Activated T-helper 1 cell treated with anti-CD3 and anti-CD28 coated beads, Interleukin-2, amount 50 U/mL, for 16 hours (primary cell): ENCODE results near the gene GPR150.
"Not testable (repeated sequence)": the region's sequence is repeated elsewhere in the genome, so short reads cannot be mapped to it uniquely, and the experiment has no call there.

Source experiments
- DNase-seq, 2 donors: peaks; one replicate each; pipeline ENCODE4 v3.0.0-alpha.2; 2020; ENCODE audit warnings: low read depth in 1 of 2, low spot score in 1 of 2

GPR150 gene

DNA sequence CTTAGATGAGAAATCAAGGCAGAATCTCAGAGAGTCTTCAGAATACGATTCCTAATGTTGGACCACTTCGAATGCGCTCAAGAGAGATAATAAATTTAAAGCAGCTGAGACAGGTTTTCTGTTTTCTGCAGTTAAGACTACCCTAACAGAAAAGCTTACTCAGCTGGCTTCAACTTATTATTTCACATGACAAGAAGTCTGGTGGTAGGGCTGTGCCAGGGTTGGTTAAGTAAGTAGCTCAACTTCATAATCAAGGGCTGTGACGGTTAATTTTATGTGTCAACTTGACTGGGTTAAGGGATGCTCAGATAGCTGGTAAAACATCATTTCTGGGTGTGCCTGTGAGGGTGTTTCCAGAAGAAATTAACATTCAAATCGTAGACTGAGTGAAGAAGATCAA, 3.8 kb downstream of the GPR150 start:
- no peak for DNase-seq

DNA sequence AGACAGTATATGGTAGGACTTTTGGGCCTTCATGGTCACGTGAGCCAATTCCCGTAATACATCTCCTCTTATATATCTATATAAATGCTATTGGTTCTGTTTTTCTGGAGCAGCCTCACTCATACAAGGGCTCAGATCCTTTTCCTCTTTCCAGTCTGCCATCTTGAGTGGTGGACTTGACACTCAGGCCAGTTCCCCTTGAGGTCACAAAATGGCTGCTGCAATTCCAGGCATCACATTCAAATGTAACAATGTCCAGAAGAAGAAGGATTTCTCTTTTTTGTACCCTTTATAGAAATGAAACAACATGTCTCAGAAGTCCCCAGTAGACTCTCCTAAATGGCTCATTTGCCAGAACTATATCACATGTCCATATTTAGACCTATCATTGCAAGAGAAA, 4.5 kb downstream of the GPR150 start:
- no peak for DNase-seq

DNA sequence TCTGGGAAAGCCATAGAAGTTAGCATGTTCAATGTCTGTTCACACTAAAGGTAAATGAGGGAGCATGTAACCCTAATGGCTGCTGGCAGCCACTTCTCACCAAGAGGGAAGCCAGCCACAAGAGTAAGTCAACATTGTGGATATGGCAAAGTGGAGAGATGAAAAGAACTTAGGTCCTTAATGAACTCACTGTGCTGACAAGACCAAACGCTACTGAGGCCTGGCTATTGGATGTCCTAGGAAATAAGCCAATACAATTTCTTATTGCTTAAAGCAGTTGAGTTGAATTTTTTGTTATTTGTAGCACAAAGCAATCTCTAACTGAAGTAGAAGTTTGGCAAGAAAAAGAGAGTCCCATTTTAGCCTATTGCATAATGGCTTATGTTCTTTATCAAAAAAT, 6.8 kb downstream of the GPR150 start:
- DNase-seq, result no peak

DNA sequence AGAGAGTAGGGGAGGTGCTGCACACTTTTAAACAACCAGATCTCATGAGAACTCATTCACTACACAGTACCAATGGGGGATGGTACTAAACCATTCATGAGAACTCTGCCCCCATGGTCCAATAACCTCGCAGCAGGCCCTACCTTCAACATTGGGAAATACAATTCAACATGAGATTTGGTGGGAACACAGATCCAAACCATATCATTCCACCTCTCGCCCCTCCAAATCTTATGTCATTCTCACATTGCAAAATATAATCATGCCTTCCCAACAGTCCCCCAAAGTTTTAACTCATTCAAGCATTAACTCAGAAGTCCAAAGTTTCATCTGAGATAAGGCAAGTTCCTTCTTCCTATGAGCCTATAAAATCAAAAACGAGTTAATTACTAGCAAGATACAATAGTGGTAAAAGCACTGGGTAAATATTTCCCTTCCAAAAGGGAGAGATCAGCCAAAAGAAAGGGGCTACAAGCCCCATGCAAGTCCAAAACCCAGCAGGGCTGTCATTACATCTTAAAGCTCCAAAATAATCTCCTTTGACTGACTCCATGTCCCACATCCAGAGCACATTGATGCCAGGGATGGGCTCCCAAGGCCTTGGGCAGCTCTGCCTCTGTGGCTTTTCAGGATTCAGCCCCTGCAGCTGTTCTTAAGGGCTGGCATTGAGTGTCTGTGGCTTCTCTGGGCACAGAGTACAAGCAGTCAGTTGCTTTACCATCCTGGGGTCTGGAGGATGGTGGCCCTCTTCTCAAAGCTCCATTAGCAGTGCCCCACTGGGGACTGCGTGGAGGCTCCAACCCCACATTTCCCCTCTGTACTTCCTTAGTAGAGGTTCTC, 8.3 kb downstream of the GPR150 start:
- DNase-seq, result no peak

DNA sequence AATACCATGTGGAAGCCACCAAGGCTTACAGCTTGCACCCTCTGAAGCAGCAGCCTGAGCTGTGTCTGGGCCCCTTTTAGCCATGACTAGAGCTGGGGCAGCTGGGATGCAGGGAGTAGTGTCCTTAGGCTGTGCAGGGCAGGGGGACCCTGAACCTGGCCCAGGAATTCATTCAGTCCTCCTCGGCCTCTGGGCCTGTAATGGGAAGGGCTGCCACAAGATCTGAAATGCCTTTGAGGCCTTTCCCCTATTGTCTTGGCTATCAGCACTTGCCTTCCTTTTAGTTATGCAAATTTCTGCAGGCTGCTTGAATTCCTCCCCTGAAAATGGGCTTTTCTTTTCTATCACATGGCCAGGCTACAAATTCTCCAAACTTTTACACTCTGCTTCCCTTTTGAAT, 9.0 kb downstream of the GPR150 start:
- DNase-seq, result no peak

DNA sequence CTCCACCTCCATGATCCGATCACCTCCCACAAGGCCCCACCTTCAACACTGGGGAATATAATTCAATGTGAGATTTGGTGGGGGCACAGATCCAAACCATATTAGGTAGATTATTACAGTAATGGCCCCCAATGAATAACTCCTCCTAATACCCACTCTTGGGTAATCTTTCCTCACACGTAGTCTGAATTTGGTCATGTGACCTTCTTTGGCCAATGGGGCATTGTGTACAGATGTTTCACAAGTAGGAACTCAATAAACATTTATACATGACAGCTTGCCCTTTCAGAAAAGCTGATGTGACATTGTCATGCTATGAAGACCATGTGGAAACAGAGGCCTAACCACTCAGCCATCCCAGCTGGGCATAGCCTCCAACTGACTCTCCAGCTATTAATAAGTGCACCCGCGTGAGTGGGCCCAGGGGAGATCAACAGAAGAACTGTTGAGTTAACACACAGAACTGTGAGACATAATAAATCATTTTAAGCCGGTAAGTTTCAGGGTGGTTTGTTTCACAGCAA, 10.6 kb downstream of the GPR150 start:
- no peak for DNase-seq

DNA sequence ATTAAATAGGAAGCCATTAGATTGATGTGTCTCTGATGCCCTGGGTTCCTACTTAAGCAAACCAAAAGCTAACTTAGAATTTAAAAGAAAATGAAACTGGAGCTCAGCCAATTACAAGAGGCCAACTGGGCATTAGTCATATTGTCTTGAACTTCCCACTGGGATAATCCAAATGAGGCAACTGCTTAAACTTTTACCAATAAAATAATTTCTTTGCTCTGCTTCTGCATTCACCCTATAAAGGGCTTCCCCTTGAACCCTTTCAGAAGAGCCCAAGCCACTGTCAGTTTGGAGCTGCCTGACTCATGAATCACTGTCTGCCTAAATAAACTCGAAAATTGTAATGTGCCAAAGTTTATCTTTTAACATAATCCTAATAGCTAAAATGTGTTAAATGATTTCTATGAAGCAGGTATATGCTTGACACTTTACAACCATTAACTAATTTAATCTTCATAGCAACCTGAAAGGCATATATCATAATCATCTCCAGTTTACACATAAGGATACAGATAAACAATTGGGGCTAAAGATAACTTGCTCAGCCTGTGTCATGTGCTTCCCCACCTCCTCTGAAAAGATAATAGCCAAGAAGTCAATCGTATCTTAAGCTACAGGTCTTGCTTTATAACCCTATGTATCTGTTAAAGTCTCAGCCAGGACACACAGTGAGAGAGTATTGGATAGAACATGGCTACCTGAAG, 11.5 kb downstream of the GPR150 start:
- no peak for DNase-seq

DNA sequence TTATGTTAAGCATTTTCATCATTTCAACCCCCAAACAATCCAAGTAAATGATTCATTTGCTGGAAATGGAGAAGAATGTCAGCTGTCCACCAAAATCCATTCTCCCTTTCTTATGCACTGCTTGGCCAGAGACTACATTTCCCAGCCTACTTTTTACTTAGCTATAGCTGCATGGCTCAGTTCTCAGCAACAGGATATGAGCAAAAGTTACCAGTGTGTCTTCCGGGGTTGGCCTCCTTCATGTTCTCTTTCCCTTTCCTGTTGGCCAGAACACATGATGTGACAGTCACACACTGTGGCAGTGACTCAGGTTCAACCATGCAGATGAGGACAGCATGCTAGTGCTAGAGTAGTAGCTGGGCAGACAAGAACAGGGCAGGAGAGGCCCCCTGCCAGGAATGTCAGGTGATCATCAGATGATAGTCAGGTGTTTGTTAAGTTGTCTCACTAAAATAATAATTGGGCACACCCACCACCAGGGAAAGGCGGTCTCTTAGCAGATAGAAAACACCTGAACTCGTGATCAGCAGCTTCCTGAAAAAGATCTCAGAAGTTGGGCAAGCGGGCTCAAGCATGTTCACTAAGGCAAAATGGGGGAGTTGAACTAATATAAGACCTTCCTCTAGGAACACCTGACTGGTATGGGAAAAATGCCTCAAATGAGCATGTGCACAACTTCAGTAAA, 12.2 kb downstream of the GPR150 start:
- peak; percentile 25 to 52 for DNase-seq

DNA sequence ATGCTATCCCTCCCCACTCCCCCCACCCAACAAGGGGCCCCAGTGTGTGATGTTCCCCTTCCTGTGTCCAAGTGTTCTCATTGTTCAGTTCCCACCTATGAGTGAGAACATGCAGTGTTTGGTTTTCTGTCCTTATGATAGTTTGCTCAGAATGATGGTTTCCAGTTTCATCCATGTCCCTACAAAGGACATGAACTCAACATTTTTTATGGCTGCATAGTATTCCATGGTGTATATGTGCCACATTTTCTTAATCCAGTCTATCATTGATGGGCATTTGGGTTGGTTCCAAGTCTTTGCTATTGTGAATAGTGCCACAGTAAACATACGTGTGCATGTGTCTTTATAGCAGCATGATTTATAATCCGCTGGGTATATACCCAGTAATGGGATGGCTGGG, 13.1 kb downstream of the GPR150 start:
- DNase-seq, result not testable (repeated sequence)

DNA sequence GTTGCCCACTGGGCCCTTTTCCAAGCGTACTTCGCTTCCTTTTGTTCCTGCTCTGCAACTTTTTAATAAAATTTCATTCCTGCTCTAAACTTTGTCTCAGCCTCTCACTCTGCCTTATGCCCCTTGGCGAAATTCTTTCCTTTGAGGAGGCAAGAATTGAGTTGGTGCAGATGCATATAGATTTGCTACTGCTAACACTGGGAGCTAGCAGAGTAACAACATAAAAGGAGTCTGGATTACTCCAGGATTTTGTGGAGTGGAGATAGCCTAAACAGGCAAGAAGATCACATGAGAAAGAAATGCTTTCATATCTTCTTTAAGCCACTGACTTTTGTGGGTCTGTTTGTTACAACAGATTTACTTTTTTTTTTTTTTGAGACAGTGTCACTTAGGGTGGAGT, 13.8 kb downstream of the GPR150 start:
- DNase-seq, result no peak

DNA sequence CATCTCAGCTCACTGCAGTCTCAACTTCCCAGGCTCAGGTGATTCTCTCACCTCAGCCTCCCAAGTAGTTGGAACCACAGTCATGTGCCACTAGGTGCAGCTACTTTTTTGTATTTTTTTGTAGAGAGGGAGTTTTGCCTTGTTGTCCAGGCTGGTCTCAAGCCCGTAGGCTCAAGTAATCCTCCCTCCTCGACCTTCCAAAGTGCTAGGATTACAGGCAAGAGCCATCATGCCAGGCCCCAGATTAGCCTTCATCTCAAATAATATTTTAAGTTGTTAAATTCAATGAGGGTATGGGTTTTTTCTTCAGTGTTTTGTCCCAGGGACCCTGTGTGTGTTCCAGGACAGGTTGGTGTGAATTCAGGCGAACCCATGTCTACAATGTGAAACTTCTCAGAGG, 14.2 kb downstream of the GPR150 start:
- DNase-seq, result no peak

DNA sequence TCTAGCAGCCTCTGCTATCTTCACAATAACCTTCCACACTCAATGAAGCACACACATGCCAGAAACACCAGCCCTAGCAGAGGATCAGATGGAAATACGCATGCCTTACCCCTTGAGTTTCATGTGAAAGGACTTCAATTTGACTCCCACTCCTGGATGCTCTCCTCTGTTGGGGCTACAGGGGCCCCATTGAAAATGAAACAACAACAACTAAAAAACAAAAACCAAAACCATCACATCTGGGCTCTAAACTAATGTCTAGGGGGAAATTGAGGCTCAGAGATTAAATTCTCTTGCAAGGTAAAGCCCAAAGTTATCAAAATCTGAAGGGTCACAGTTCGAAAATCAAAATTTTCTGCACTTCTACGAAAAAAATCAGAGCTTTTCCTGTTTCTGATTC, 18.7 kb downstream of the GPR150 start:
- no peak for DNase-seq

DNA sequence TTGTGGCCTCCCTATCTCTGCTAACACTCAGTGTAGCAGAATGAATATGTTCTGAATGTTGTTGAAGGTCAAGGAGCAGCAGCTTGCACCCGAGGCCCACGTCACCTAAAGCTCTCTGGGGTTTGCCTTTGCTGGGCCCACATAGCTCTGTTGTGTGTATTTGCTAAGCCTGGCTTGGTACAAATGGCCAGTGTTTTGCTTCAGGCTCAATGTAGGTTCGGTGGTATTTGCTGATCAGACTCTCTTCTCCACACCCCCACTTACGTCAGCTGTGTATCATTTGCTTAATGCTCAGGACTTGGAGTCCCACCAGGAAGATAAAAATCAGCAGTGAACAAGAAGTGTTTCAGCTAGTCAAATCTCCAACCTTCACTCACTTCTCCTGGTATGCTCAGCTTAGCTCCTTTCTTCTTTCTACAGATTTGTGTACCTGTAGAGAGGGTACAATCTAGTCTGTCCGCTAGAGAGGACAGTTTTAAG, 21.9 kb downstream of the GPR150 start:
- no peak for DNase-seq

DNA sequence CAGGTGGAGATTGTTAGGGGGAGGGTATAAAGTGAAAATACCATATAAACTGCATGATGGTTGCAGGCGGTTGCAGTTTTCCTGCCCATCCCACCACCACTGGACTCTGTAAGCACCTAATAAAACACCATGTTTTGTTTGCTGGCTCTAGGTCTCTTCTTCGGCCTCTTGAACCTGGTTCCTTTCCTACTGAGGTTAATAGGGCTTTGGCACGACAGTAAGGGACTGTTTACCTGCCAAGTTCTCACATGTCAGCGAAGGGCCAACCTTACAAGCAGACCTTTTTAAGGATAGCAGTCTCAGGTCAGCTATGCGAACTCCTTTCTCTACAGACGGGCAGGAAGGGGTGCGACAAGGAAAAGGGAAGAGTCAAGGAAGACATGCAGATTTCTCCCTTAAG, 23.3 kb downstream of the GPR150 start:
- DNase-seq, result no peak

DNA sequence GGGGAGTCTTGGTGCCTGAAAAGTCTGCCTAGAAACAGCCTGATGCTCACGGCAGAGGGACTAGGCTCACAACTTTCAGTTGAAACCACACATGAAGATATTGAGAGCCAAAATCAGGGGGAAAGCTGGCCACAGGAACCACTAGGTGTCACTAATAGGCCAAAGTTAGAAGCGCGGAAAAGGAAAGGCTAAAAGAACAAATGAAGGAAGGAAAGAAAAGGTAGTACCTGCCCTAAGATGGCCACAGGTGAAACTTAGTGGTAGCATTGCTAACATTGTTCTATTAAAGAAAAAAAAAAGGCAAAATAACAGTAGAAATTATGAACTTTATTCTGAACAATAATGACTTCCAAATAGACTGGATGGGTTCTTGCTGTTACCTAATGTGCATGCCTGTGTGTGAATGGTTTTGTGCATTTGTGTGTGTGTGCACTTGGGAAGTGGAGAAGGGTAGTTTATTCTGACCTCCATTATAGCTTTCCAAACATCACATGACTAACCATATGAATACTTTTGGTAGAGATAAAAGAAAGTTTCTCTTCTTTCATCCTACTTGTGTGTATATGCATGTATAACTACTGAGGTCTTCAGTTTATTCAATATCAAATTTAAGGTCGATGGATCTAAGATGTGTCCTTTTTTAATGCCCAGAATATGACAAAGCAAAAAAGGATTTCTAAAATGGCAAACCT, 24.6 kb downstream of the GPR150 start:
- DNase-seq, result peak in 1 of 2 donors; percentile 9

DNA sequence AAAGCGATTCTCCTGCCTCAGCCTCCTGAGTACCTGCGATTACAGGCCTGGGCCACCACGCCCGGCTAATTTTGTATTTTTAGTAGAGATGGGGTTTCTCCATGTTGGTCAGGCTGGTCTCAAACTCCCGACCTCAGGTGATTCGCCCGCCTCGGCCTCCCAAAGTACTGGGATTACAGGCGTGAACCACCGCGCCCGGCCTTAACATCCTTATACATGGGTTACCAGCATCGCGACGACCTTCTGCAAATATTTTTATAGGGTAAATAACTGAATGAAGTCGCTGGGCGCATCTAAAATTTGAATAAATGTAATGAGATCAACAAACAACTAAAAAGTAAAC, 26.3 kb downstream of the GPR150 start:
- DNase-seq, result not testable (repeated sequence)

DNA sequence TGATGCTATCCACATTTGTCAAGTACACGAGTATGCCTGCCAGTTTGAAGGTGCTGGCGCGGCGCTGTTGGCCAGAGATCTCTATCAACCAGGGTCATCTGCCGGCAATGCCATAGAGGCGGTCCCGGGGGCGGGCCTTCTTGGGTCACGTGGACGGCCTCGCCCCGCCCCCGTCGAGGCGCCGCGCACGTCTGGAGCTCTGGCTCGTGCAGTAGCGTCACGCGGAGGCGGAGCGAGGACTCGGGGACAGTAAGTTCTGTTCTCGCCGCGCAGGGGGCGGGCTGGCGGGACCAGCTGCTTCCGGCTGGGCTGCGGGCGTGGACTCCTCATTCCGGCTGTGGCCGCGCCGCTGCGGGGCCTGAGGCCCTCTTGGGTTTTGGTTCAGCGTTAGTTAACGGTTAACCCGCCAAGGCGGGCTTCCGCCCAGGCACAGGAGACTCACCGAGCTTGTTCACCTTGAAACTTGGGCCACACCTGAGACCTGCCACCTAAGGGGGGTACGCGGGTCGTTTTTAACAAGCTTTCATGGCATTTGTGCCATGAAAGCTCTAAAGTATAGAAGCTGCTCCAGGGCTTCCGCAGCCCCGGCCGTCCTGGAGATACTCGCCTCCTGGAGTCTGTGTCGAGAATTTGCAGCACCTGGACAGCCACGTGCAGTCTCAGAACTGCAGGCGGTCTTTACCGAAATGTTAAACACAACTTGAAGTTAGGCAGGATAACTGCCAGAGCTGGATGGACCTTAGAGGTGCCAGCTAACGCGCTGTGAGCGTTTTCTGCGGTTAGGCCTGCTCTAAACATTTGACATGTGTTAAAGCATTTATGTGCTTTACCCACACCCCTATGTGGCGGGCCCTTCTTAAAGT, 26.9 kb downstream of the GPR150 start, which contains the start of gene RFESD:
Gene RFESD, plus strand, starts transcription at position 209 of the 863 bp plus-strand sequence. CDS start 5,495 bp downstream, outside the sequence.
- peak; percentile 86 to 89 for DNase-seq

DNA sequence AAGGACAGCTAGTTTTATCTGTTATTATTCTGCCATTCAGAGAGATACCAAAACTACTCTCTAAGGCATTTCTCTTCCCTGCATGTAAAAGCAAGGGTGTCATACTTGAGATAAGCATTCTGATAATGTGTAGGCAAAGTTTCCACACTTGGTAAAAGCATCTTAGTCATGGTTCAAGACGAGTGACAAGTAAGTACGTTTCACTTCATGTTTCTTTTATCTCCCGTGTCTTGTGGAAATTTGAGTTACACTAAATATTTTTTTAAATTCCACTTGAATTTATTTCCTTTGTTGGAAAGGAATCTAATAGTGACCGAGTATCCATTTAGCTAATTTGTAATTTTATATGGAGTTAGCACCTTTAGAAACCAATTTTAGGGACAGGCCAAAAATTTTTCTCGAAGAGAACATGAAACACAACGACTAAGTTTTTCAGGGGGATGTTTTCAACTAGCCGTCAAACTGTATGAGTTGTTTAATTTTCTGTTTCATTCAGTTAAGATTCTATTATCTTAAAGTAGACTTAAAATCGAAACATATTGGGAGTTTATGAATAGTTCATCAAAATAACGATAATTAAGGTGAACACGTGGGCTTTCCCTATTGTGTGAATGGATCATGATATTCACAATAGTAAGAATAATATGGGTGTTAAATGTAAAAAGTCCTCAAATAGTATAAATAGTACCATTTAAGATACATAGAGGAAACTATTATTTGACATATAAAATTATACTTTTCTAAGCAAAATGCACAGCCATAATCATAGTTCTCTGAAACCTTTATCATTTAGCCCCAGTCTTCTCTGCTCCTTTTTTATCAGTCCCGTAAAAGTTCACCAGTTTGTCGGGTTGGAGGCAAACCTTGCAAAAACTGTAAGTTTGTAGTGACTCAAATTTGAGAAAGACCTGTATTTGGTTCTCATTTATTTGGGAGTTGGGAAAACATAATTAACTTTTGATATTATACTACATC, 28.3 kb downstream of the GPR150 start:
- no peak for DNase-seq

DNA sequence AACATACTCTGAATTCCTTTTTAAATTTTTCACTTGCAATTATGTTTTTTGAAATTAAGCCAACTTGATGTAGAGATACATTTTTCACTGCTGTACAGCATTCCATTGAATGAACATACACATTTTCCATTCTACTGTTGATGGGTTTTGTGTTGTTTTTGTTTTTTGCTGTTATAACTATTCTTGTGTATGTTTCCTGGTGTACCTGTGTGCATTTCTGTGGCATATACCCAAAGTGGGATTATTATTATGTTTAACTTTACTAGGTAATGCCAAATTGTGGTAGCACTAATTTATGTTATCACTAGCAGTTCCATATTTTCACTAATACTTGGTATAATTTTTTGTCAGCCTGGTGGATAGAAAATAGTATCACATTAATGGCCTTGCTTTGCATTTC, 29.4 kb downstream of the GPR150 start:
- no peak for DNase-seq
